HG03045 (cell line): ENCODE measurements around the gene EFS.
"Not testable (repeated sequence)": the region's sequence is repeated elsewhere in the genome, so short reads cannot be mapped to it uniquely, and the experiment has no call there.

Experiments
- ATAC-seq: cut with Tn5 transposase; IDR thresholded peaks from one replicate; pipeline ENCODE4 v1.9.1; 2021; ENCODE audit warnings: mild to moderate bottlenecking, moderate library complexity; ENCODE audit not compliant: unreplicated experiment

EFS gene

GRCh38 chr14:23339506-23340268 lies 25.3 kb downstream of the EFS start:
- ATAC-seq: no peak

- no peak for ATAC-seq
Observed at GRCh38 chr14:23335623-23336022, 29.3 kb downstream of the EFS start.

DNA sequence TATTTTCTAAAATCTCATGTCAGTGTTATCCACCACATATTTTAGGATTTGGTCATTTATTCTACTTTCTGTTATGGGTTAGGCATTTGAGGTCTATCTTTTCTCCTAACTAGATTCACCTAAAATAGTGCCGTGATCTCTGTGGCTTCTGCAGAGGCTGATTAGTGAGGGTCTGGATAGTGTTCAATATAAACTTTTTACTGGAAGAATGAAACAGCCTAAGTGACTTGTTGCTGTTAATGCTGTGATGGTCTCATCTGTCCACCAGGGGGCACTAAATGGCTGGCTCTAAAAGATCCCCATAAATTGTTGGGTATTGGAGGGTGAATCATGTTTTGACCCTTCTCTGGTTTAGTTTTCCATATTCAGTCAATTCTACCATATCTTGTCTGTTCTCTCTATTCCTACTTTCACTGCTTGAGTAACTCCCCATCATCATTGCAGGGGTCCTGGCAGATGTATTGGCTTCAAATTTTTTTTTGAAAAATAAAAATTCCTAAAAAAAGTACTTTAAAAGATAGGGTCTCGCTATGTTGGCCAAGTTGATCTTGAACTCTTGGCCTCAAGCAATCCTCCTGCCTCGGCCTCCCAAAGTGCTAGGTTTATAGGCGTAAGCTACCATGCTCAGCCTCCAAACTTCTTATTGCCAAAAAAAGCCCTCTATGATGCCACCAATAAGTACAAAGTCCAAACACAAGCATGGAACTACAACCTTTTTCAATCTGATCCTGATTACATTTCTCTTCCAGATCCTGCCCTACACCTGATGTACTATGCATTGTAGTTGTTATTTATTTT lies 36.8 kb downstream of the EFS start:
- no peak for ATAC-seq

GRCh38 chr14:23326491-23327332 lies 38.3 kb downstream of the EFS start:
- ATAC-seq: no peak

DNA sequence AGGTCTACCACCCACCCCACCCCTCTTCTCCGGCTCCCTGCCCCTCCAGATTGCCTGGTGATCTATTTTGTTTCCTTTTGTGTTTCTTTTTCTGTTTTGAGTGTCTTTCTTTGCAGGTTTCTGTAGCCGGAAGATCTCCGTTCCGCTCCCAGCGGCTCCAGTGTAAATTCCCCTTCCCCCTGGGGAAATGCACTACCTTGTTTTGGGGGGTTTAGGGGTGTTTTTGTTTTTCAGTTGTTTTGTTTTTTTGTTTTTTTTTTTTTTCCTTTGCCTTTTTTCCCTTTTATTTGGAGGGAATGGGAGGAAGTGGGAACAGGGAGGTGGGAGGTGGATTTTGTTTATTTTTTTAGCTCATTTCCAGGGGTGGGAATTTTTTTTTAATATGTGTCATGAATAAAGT lies 39.2 kb downstream of the EFS start:
- not testable (repeated sequence) for ATAC-seq

- ATAC-seq: no peak
Observed at GRCh38 chr14:23324993-23325392, 40.0 kb downstream of the EFS start.

GRCh38 chr14:23324455-23324846 lies 40.5 kb downstream of the EFS start:
- ATAC-seq: no peak

DNA sequence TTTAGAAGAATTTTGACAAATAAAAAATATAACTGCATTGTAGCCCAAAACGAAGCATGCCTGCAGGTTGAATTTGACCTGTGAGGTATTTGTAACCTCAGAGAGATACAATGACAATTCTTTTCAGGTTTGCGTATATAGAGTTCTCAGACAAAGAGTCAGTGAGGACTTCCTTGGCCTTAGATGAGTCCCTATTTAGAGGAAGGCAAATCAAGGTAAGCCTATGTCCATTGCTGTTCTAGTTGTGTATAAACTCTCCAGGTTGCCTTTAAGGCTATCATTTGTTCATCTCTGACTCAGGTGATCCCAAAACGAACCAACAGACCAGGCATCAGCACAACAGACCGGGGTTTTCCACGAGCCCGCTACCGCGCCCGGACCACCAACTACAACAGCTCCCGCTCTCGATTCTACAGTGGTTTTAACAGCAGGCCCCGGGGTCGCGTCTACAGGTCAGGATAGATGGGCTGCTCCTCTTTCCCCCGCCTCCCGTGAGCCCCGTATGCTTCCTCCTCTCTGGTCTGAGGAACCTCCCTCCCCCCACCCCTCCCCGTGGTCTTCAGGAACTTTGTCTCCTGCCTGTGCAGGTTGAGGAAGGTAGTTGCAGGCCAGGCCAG lies 41.0 kb downstream of the EFS start:
- no peak for ATAC-seq

- ATAC-seq: no peak
Observed at GRCh38 chr14:23322568-23323517, 42.1 kb downstream of the EFS start.

- ATAC-seq: peak; percentile 15
Observed at GRCh38 chr14:23321572-23322547, 43.1 kb downstream of the EFS start.

DNA sequence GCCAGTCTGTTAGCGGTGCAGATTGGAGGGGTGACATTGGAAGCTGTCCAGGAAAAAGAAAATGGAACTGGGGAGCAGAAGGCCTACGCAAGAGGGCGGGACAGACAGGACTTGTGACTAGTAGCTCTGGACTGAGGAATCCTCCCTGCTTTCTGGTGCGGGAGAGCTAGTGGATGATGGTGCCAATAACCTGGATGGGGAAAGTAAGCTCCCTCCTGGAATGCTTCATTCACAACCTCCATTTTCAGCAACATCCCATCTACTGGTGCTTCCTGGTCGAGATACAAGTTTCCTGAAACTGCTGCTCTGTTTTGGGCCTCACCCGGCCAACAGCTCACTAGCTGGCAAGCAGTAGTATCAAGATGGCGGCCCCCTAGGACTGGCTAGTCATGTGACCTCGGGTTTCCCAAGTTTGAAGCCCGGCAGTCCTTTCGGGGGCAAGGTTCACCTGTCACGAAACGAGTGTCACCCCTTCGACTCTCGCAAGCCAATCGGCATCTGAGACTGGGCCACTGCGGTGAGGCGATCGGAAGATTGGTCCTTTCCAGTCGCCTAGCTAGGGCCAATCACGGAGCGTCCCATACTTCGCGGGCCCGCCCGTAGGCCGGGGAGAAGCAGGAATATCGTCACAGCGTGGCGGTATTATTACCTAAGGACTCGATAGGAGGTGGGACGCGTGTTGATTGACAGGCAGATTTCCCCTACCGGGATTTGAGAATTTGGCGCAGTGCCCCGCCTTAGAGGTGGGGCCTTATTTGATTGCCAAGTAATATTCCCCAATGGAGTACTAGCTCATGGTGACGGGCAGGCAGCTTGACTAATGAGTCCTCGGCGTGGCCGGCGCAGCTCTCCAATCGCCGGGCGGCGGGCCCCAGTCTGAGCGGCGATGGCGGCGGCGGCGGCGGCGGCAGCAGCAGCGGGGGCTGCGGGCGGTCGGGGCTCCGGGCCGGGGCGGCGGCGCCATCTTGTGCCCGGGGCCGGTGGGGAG lies 44.1 kb downstream of the EFS start, which contains the start of gene PABPN1:
PABPN1 (plus strand) TSS at position 874 of the 988 bp plus-strand sequence; CDS start at position 887, 13 bp downstream.
- ATAC-seq: peak; percentile 92

- no peak for ATAC-seq
Observed at GRCh38 chr14:23319746-23320583, 45.0 kb downstream of the EFS start.

DNA sequence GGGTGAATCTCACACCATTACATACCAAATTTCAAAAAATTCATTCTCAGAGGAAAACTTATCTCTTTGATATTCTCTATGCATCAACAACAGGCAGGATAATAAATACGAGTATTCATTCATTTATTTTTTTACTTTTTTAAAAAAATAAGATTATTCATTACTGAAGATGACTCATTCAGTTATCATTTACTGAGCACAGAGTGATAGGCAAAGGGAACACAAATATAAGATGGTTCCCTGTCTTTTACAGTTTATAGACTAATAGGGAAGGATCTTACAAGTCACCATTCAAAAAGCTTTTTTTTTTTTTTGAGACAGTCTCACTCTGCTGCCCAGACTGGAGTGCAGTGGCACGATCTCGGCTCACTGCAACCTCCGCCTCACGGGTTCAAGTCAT lies 48.7 kb downstream of the EFS start:
- no peak for ATAC-seq

DNA sequence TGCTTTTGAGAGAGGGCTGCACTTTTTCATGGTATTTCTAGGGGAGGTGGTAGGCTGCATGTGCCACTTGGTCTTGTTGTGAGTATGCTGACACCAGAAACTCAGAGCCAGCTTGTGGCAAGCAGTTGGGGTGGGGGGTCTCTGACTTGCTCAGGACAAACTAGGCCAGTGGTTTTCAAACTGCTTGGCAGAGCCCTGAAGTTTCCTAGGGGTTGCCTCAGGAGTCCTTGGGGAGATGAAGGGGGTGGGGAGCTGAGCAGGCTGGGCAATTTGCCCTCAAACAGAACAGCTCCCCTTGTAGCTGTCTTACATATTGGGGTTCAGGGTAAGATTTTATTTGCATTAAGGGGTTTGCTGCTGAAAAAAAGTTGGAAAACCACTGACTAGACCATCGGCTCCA lies 54.4 kb downstream of the EFS start:
- ATAC-seq: no peak

GRCh38 chr14:23308721-23309445 lies 56.1 kb downstream of the EFS start:
- ATAC-seq: no peak
